Activated CD8-positive, alpha-beta memory T cell treated with anti-CD3 and anti-CD28 coated beads for 1 hour (primary cell): ENCODE results near the gene SMOC1.

Experiments
- DNase-seq, 2 donors: peaks; one replicate each; pipeline ENCODE4 v3.0.0-alpha.2; 2020; ENCODE audit warnings: low read depth in 1 of 2; ENCODE audit errors: extremely low read depth in 1 of 2

Gene SMOC1

GRCh38 chr14:70005281-70005805 lies 126.1 kb downstream of the SMOC1 start:
- no peak for DNase-seq

GRCh38 chr14:70006699-70007098 lies 127.5 kb downstream of the SMOC1 start:
- no peak for DNase-seq

- no peak for DNase-seq
These were observed 129.4 kb downstream of the SMOC1 start for GRCh38 chr14:70008284-70009262.

- DNase-seq: no peak
These were observed 130.7 kb downstream of the SMOC1 start for GRCh38 chr14:70009961-70010360.

GRCh38 chr14:70011098-70011497 lies 131.9 kb downstream of the SMOC1 start:
- no peak for DNase-seq

GRCh38 chr14:70011708-70012107 lies 132.5 kb downstream of the SMOC1 start:
- no peak for DNase-seq

- no peak for DNase-seq
These were observed 134.2 kb downstream of the SMOC1 start for GRCh38 chr14:70013271-70013873.

GRCh38 chr14:70014406-70015095 lies 135.3 kb downstream of the SMOC1 start:
- DNase-seq: no peak

GRCh38 chr14:70018230-70018629 lies 139.0 kb downstream of the SMOC1 start:
- DNase-seq: no peak

- DNase-seq: no peak
These were observed 139.5 kb downstream of the SMOC1 start for GRCh38 chr14:70018713-70019211.

- DNase-seq: no peak
These were observed 140.5 kb downstream of the SMOC1 start for GRCh38 chr14:70019695-70020094.

- DNase-seq: no peak
These were observed 141.3 kb downstream of the SMOC1 start for GRCh38 chr14:70020352-70021170.

GRCh38 chr14:70021548-70022220 lies 142.5 kb downstream of the SMOC1 start:
- DNase-seq: no peak

- DNase-seq: no peak
These were observed 143.7 kb downstream of the SMOC1 start for GRCh38 chr14:70022771-70023445.

GRCh38 chr14:70023871-70024270 lies 144.7 kb downstream of the SMOC1 start:
- no peak for DNase-seq

GRCh38 chr14:70027785-70028428 lies 148.7 kb downstream of the SMOC1 start:
- peak in 1 of 2 donors; percentile 28 for DNase-seq

GRCh38 chr14:70029296-70030132 lies 150.3 kb downstream of the SMOC1 start:
- DNase-seq: no peak

- no peak for DNase-seq
These were observed 152.8 kb downstream of the SMOC1 start for GRCh38 chr14:70032016-70032415.
